ENCODE measurements around the gene TBCA. TPM values are rescaled to one million over a fixed set of nuclear protein-coding genes. Genes with fewer than 3 reads are reported as not detected.

The TBCA gene
- total RNA-seq, 1 experiment from 2014 or later: 327 TPM

- no peak for TF ChIP-seq CDX4 (CRISPR knock-in tag; IDR thresholded peaks at IDR 0.05; ENCODE audit: borderline replicate concordance)
- peak; percentile 43 for TF ChIP-seq GABPB1 (CRISPR knock-in tag; IDR thresholded peaks at IDR 0.05)
- TF ChIP-seq, protein P1, sequence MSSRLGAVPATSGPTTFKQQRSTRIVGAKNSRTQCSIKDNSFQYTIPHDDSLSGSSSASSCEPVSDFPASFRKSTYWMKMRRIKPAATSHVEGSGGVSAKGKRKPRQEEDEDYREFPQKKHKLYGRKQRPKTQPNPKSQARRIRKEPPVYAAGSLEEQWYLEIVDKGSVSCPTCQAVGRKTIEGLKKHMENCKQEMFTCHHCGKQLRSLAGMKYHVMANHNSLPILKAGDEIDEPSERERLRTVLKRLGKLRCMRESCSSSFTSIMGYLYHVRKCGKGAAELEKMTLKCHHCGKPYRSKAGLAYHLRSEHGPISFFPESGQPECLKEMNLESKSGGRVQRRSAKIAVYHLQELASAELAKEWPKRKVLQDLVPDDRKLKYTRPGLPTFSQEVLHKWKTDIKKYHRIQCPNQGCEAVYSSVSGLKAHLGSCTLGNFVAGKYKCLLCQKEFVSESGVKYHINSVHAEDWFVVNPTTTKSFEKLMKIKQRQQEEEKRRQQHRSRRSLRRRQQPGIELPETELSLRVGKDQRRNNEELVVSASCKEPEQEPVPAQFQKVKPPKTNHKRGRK (CRISPR knock-in tag; IDR thresholded peaks at IDR 0.05; ENCODE audit: borderline replicate concordance): no peak
- TF ChIP-seq, protein P2, sequence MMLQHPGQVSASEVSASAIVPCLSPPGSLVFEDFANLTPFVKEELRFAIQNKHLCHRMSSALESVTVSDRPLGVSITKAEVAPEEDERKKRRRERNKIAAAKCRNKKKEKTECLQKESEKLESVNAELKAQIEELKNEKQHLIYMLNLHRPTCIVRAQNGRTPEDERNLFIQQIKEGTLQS (CRISPR knock-in tag; conservative IDR thresholded peaks at IDR 0.05): no peak
- TF ChIP-seq NR2C2 (CRISPR knock-in tag; IDR thresholded peaks at IDR 0.05): no peak
- no peak for TF ChIP-seq FOXJ3 (CRISPR knock-in tag; IDR thresholded peaks at IDR 0.05; ENCODE audit: borderline replicate concordance)
- TF ChIP-seq, protein P3, sequence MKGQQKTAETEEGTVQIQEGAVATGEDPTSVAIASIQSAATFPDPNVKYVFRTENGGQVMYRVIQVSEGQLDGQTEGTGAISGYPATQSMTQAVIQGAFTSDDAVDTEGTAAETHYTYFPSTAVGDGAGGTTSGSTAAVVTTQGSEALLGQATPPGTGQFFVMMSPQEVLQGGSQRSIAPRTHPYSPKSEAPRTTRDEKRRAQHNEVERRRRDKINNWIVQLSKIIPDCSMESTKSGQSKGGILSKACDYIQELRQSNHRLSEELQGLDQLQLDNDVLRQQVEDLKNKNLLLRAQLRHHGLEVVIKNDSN (CRISPR knock-in tag; IDR thresholded peaks at IDR 0.05): no peak
- no peak for TF ChIP-seq NR1H2 (CRISPR knock-in tag; IDR thresholded peaks at IDR 0.05)
- TF ChIP-seq, protein P4, sequence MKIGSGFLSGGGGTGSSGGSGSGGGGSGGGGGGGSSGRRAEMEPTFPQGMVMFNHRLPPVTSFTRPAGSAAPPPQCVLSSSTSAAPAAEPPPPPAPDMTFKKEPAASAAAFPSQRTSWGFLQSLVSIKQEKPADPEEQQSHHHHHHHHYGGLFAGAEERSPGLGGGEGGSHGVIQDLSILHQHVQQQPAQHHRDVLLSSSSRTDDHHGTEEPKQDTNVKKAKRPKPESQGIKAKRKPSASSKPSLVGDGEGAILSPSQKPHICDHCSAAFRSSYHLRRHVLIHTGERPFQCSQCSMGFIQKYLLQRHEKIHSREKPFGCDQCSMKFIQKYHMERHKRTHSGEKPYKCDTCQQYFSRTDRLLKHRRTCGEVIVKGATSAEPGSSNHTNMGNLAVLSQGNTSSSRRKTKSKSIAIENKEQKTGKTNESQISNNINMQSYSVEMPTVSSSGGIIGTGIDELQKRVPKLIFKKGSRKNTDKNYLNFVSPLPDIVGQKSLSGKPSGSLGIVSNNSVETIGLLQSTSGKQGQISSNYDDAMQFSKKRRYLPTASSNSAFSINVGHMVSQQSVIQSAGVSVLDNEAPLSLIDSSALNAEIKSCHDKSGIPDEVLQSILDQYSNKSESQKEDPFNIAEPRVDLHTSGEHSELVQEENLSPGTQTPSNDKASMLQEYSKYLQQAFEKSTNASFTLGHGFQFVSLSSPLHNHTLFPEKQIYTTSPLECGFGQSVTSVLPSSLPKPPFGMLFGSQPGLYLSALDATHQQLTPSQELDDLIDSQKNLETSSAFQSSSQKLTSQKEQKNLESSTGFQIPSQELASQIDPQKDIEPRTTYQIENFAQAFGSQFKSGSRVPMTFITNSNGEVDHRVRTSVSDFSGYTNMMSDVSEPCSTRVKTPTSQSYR (CRISPR knock-in tag; IDR thresholded peaks at IDR 0.05): no peak
- no peak for TF ChIP-seq CBFB (CRISPR knock-in tag; IDR thresholded peaks at IDR 0.05; ENCODE audit: low read depth)
- TF ChIP-seq, protein P5, sequence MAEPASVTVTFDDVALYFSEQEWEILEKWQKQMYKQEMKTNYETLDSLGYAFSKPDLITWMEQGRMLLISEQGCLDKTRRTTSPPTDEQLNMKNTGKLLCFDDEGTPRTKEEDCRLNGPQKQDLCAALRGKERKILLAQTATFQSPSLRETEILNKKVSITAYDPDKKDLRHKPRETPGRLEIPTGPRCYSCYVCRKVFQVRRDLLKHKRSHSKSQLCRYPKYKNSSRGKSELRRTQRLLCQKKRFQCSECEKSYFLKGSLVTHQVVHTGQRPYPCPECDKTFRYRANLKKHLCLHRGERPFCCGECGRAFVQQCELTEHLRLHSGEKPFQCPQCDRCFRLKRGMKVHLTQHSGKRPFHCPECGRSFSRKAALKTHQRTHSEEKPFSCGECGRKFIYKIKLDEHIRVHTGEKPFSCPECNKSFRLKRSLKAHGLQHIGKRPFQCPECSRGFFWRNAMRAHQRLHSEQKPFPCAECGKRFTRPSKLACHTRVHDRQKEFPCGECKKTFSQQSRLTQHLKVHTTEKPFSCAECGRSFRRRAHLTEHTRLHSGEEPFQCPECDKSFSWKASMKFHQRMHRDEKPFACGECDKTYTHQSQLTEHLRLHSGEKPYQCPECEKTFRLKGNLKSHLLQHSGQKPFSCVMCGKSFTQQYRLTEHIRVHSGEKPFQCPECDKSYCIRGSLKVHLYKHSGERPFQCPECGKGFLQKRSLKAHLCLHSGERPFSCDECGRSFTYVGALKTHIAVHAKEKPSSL (CRISPR knock-in tag; conservative IDR thresholded peaks at IDR 0.05): no peak
- TF ChIP-seq ZNF121 (CRISPR knock-in tag; IDR thresholded peaks at IDR 0.05): no peak
- no peak for TF ChIP-seq ZNF396 (CRISPR knock-in tag; IDR thresholded peaks at IDR 0.05; ENCODE audit: borderline replicate concordance)
- no peak for TF ChIP-seq ZBTB21 (CRISPR knock-in tag; IDR thresholded peaks at IDR 0.05; ENCODE audit: borderline replicate concordance)
Observed at GRCh38 chr5:77775790-77776553, at the start of gene TBCA (continued).

- no peaks in the 10 kb centered on the region for H3K36me3 Mint-ChIP-seq
- CTCF ChIA-PET: interaction anchor here (0.9 kb wide), 1 partner anchor 264 kb away, joined by 3 read pairs; no protein-coding TSS in a partner anchor
- peaks cover 12% of the 10 kb centered on the region for H3K4me1 Mint-ChIP-seq
- ATAC-seq (no peak), DNase-seq (ENCODE audit: low spot score) (no peak)
- H3K4me3 Mint-ChIP-seq: no peak overlapping the region
- H3K27me3 Mint-ChIP-seq (ENCODE audit: low read depth): peaks cover 11% of the 10 kb centered on the region
- POLR2A ChIA-PET: no interaction called here
- H3K27ac Mint-ChIP-seq: no peak overlapping the region
- H3K9me3 Mint-ChIP-seq: no peaks in the 10 kb centered on the region
- TF ChIP-seq ZNF396 (CRISPR knock-in tag; IDR thresholded peaks at IDR 0.05; ENCODE audit: borderline replicate concordance) (no peak), RELA (CRISPR knock-in tag; IDR thresholded peaks at IDR 0.05; ENCODE audit: borderline replicate concordance) (no peak), CREM (CRISPR knock-in tag; IDR thresholded peaks at IDR 0.05) (no peak), ZNF671 (CRISPR knock-in tag; IDR thresholded peaks at IDR 0.05) (no peak), GRHL2 (CRISPR knock-in tag; IDR thresholded peaks at IDR 0.05; ENCODE audit: insufficient replicate concordance, severe bottlenecking) (no peak), ZBTB21 (CRISPR knock-in tag; IDR thresholded peaks at IDR 0.05; ENCODE audit: borderline replicate concordance) (no peak), MXD4 (CRISPR knock-in tag; IDR thresholded peaks at IDR 0.05; ENCODE audit: borderline replicate concordance) (no peak), SMAD4 (CRISPR knock-in tag; IDR thresholded peaks at IDR 0.05) (no peak), ESRRA (CRISPR knock-in tag; IDR thresholded peaks at IDR 0.05; ENCODE audit: borderline replicate concordance) (no peak)
- TF ChIP-seq, protein P6, sequence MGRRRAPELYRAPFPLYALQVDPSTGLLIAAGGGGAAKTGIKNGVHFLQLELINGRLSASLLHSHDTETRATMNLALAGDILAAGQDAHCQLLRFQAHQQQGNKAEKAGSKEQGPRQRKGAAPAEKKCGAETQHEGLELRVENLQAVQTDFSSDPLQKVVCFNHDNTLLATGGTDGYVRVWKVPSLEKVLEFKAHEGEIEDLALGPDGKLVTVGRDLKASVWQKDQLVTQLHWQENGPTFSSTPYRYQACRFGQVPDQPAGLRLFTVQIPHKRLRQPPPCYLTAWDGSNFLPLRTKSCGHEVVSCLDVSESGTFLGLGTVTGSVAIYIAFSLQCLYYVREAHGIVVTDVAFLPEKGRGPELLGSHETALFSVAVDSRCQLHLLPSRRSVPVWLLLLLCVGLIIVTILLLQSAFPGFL (CRISPR knock-in tag; IDR thresholded peaks at IDR 0.05; ENCODE audit: borderline replicate concordance): no peak
- TF ChIP-seq, protein P2 (CRISPR knock-in tag; conservative IDR thresholded peaks at IDR 0.05): no peak
Observed at GRCh38 chr5:77824981-77825380, 48.8 kb upstream of the TBCA start.

Data from WTC11 (cell line).